NK-92 (cell line): ENCODE results near the gene NBPF3.

Source experiments
- DNase-seq: peaks from one replicate; lab custom pipeline; 2025; ENCODE audit not compliant: unreplicated experiment; lab: John Stamatoyannopoulos, UW

The NBPF3 gene

DNA sequence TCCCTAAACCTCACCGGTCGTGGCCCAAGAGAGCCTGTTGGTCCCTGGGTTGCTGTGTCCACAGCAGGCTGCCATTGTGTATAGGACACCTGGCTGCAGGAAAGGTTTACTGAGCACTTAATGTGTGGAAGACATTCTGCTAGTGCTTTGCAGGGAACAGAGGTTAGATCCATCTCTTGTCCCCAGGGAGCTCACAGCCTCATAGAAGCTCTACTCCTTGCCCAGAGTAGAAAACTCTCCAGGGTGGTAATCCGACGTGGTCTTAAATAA is 52.4 kb downstream of the NBPF3 start:
- DNase-seq = no peak

DNA sequence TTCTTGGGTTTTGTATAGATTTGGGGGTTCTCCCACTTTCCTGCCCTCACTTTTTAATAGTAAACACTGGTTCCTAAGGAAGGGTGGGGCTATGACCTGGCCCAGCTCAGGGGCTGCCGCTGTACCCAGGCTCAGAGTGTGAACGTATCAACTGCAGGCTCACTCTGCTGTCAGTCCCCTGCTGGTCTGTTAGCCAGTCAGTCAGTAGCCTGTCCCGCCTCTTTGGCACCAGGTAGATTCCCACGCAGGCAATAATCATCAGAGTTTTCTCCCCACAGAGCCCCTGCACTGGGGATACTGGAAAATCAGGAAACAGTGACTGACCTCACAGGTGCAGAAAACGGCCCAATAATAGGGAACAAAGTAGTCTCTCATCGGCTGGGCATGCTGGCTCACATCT is 54.3 kb downstream of the NBPF3 start:
- DNase-seq = no peak

DNA sequence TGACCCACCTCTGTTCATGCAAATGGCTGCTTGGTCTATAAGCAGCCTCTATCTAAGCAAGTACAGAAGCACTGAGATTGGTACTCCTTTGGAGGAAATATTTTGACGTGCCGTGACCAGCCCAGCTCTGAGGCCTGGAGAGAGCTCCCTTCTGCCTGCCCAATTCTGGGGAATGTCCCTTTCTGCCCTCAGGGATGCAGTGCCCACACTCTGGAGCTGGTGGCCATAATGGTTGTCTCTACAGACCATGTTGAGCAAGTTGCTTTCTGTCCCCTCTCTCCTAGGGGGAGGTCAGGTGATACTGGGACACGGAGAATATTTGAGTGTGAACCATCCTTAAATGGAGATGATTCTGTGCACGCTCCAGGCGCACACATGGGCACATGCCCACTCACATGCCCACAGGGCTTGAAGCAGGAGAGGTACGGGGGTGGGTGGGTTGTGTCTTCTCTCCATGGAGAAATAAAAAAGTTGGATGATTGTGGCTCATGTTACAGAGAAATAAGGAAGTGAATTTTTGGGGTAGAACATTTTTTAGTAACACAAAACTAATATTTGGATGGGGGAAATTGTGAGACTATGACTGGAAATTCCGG is 55.4 kb downstream of the NBPF3 start:
- DNase-seq = no peak

DNA sequence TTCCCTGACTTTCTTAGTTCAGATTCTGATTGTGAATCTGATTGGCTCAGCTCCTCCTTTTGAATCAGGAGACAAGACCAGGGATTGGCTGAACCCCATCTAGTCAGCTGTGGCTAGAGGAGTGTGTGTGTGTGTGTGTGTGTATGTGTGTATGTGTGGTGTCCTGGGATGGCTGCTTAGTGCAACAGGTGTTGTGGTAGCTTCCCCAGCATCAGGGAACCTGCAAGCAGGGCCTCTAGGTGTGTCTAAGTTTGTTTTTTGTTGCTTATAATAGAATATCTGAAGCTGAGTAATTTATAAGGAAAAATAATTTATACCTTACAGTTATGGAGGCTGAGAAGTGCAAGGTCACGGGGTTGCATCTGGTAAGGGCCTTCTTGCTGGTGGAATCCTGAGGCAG is 56.1 kb downstream of the NBPF3 start:
- DNase-seq = no peak

DNA sequence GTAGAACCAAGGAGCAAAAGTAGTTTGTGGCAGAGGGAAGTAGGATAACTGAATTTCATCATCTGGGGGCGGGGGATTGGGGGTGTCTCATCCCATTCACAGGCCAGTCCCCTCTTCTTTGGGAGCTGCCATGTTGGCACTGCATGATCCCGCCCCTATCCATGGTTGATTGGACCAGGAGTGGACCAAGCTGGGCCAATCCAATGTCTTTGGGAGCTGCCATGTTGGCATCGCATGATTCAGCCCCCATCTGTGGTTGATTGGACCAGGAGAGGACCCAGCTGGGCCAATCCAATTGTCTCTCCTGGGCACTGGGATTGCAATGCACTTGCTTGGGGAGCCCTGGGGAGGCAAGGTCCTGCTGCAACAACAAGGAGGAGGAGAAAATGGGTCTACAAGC is 56.9 kb downstream of the NBPF3 start:
- no peak for DNase-seq

DNA sequence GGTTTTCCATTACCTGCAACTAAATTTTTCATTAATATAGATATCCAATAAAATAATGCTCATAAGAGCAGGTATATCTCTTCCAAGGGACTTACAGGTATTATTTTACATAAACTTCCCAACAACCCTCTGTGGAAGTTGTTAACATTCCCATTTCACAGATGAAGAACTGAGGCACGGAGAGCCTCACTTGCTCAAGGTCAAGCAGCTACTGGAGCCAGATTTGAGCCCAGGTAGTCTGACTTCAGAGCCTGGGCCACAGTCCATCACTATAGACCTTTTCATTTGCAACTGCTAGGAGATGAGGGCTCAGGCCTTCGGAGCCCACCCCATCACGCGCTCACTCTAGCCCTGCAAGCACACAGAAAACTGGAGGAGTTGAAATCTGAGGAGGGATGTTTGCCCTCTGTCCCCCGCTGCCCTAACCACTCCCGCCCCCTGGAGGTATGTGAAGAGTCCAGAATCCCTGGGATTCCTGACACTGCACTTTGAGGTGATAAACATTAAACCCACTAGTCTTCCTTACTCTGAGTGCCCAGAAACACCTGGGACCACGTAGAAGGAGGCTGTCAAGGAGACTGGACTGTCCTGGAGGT is 57.6 kb downstream of the NBPF3 start:
- DNase-seq = no peak

DNA sequence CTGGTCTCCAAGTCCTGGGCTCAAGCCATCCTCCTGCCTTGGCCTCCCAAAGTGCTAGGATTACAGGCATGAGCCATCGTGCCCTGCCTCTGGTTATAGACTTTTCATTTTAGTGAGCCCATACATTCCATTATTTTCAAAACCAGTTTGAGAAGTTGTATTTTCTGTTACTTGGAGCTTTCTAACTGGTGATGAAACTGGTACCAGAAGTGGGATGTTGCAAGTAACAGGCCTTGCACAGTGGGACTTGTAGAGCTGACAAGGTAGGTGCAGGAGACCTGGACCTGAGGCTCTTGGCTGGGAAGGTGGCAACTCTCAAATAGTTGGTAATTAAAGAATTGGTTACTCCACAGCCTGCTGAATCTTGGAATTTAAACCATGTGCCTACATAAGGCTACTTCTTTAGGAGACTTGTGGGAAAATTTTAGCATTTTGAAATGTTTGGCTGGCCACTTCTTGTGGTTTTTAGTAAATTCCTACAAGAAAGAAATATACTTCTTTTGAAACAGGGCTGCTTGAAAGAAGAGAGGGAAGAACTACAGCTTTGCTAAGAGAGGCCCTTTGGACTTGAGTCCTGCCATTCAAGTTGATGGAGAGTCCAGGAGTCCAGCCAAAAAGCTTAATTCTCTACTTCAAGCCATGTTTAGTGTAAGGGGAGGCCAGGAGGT is 59.5 kb downstream of the NBPF3 start:
- DNase-seq = no peak

DNA sequence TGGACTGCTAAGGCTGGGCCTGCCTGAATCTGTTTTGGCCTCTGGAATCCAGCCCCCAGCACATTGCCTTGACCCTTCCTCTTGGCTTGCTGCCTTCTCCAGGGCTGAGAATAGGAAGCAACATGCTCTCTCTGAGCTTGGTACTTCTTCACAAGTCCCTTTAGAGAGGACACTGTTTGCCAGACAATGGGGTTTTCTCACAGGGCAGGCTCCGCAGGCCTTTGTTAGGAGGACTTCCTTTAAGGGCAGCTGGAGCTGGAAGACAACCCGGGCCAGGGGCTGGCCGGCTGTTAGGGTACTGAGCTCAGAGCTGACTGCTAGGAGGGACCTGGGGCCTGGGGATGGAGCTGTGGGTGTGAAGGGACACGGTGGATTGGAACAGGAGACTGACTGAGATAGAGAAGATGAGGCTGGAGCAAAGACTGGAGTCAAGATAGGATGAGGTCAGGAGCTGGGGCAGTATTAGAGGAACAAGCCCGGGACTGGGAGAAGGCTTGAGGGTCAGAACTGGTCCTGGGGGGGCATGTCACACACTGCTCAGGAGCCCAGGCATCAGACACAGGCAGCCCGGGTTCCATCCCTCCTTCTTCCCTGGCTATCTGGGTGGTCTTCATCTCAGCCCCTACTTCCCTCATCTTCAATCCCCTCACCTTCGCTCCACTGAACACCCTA is 63.9 kb downstream of the NBPF3 start:
- no peak for DNase-seq

DNA sequence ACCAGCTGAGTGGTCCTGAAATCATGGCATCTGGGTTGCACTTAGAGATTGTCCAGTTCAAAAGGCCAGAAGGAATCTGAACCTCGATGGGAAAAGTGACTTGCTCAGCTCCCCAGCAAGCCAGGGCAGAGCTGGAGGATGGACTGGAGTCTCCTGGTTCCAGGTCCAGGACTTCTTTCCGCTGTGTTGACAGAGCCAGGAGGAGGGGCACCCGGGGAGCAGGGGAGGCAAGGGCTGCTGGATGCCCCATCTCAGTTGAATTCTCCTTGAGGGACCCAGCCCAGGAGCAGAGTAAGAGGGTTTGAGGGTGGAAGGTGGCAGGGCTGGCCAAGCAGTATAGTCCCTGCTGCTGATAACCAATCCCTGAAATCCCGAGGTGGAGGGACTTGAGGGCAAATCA is 66.9 kb downstream of the NBPF3 start:
- DNase-seq = no peak

DNA sequence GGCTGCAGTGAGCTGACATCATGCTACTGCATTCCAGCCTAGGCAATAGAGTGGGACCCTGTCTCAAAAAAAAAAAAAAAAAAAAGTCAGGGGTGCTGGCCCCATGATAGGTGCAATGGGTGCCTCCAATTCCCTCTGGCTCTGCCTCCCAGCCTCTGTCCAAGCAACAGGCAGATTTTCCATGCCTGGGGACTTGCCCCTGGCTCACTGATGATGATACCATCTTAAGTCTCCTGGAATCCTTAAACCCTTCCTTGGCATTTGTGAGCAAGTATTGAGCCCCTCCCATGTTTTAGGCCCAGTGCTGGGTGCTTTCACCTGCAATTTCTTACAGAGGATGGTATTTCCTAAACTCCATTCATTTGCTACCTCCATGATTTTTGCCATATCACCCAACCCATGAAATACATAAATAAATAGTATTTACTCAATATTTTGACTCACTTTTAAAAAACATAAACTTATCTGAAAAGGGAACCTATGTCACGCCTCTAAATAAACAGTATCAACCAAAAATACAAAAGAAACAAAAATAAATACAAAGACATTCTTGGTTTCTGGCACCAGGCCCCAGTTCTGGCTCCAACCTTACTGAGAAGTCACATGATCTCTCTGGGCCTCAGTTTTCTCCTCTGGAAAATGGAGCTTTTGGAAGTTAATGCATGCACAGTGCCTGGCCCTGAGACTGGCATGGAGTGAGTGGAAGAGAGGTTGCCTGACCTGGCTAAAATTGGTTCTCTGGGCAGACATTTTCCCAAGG is 67.8 kb downstream of the NBPF3 start:
- DNase-seq = no peak

DNA sequence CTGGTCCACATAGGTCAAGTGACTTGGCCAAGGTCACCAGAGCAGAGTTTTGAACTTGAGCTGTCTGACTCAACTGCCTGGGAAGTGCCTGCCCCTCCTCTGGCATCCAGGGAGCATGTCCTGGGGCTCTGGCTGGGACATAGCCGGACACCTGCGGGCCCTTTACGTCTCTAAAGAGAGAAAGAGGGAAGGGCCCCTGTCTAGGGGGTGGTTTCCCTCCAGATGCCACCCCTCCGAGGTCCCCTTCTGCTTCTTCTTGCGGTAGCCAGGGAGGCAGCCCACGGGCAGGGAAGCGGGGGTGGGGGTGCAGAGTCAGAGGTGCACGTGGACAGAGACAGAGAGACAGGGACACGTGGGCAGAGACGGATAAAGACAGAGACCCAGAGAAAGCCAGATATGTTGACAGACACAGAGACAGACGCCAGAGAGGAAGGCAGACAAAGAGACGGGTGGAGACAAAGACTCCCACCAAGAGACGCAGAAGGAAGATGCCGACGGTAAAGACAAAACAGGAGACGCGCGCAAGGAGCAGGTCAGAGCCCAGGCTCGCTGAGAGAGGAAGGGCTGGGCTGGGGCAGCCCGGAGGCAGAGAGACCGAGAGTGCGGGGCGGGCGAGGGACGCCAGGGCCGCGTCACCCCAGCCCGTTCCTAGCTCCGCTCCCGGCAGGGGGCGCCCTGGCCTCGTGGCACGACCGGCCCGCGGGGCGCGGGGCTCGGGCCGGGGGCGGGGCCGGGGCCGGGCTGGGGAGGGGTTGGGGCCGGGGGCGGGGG is 68.8 kb downstream of the NBPF3 start:
- DNase-seq = no peak

DNA sequence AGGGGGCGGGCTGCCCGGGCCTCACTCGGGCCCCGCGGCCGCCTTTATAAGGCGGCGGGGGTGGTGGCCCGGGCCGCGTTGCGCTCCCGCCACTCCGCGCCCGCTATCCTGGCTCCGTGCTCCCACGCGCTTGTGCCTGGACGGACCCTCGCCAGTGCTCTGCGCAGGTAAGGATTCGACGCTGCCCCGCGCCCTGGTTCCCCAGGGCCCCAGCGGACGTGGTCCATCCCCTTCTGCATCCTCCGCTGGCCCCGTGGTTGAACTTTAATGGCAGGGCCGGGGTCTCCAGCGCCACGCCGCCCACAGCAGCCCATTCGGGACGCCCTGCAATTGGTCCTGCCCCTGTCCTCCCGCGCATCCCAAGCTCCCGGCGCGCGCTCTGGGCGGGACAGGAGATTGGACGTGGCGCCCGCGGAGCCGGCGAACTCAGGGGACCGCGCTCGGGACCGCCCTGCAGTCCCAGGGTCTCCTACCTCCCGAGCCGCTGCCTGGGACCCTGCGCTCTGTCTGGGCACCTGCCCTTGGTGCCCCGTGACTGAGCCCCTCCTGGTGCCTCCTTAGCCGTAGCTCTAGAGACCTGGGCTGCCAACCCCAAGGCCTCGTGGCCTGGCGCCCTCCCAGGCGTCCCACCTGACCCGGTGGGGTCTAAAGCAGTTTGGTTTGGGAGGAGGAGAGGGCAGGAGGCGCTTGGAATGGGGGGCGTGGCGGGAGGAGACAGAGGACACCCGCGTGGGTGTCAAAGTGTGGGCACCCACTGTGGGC is 69.6 kb downstream of the NBPF3 start, which contains the start of gene ALPL:
Gene ALPL, plus strand, starts transcription at position 73 of the 762 bp plus-strand sequence. CDS start 44,659 bp downstream, outside the sequence.
- no peak for DNase-seq

DNA sequence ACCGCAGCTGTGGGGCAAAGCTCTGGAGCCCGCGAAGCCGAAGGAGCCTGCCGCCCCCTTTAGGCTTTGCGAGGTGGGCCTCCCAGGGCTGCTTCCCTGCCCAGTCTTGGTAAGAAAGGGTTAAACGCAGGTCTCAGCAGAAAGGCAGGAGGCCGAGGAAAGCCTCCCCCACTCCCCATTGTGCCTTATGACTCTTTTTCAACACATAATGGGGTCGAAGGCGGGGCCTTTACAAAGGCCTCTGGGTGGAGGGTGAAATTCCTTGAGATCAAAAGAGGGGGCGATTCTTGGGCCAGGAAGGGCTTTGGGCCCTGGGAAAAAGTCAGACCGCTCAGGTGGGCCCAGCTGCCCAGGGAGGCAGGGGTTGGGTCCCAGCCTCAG is 70.2 kb downstream of the NBPF3 start:
- DNase-seq = no peak

DNA sequence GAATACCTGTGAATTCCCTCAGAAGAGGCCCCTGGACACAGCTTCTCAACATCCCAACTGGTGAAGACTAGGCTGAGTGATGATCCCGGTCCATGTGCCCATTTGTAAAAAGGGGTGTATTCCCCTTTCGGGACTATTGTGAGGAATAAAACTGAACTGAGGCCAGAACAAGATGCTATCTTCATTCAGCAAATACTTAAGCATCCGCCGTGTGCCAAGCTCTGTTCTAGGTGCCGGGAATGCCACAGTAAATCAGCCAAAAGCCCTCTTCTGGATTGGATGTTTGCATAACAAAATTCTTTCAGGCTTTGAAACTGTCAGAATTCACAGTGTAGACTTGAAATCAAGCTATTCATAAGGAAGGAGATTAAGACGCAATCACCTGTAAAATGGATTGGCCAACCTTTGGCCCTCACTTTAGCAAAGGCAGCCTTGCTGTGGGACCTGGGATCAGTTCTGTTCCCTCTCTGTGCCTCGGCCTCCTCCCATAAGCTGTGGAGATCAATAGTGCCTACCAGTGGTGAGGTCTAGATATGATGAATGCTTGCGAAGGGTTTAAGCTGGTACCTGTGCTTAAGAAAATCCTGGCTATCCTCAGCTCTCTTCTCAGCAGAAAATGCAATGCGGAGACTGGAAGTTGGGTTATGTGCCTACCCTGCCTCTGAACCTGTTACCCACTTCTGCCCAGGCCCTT is 71.1 kb downstream of the NBPF3 start:
- no peak for DNase-seq

DNA sequence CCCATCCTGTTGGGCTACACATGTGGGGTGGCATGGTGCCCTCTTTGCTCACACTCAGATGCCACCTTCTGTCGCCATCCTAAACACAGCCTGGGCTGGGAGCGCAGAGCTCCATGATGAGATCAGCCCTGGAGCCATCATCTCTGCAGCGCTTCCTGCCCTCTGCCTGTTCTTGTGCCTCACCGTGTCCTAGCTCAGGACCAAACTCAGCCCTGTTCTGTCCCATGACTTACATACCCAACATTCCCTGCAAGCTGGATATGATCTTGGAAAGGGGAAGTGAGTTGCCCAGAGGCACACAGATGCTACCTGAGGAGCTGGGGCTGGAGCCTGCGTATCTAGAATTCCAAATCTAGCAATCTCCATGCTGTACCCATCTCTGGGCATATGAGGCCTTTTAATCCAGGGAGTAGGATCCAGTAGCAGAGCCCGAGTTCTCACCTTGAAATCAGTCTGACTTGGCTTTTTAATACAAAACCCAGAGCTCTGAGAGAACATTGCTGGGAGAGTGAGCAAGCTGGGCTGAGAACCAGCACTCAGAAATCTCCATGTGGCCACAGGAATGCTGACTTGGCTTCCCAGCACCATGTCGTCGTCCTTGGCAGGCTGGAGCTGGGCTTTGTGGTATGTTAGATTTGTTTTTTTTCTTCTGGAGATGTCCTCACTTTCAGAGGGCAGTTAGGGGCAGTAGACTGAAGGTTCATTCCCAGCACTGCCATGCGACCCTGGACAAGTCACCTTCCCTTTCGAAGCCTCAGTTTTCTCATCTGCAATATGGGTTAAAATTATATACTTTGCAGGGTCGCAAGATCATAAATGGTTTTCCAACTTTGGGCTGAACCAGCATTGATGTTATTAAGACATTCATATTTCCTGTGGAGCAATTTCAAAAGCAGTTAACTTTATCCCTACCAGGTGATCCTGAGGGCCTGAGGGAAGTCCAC is 71.9 kb downstream of the NBPF3 start:
- no peak for DNase-seq

DNA sequence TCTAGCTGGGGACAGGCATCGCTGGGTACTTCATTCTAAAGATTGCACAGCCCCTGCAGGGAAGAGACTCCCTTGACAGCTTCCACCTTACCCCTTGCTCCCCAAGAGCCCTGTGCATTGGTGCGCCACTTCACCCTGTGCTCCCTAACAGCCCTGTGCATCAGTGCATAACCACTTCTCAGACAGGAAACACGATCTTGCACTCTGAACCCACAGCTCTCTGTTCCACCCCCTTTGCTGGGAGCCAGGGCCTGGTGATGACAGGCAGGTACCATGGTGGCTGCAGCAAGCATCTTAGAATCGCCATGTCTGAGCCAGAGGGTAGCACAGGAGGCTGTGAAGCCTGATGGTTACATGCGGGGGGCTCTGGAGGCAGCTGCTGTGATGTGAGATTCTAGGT is 74.3 kb downstream of the NBPF3 start:
- DNase-seq = no peak

DNA sequence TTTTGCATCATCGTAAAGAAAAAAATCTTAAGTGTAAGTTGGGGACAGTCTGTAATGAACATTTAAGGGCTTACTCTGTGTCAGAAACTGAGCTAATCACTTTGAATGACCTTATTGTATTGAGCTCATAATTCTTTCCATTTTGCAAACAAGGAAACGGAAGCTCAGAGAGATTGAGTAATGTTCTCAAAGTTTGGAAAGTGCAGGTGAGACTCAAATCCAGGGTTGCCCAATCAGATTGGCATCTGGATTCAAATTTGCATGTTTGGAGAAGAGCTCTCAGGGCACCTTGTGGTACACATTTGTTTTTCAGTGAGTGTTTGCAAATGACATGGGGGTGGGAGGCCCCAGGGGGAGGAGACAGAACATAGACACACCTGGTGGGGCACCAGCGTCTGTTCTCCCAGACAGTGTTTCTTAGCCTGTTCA is 77.2 kb downstream of the NBPF3 start:
- DNase-seq = no peak

DNA sequence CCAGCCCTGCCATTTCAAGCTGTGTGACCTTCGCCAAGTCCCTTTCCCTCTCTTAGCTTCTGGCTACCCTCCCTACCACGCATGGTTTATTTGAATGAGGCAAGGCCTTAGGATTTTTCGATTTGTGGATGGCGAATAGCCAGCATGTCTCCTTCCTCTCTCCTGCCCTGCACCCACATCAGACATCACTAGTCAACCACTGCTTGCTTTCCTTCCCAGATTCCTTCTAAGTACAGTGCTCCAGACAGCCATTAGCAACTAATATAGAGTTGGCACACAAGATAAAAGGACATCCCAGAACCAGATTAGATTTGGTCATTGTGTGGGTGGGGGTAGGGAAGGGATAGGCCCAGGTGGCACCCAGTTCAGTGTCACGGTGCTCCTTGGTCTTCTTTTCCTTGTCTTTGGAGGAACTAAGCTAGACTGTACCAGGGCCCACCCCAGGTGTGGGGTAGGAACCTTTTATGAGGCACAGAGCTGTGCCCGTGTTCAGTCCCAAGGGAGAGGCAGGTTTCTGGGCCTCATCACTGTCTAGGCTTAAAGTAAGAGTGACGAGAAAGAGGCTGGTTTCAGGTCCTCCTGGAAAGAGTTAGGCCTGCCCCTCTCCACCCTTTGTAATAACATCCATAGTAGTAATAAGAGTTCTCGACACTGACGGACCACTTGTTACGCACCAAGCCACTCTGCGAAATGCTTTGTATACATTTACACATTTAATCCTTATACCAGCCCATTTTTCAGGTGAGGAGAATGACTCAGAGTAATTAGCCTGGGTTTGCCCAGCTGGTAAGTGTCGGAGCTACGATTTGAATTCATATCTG is 77.9 kb downstream of the NBPF3 start:
- DNase-seq = no peak
